ENCODE results near the gene AMPD3.

AMPD3 gene

GRCh38 chr11:10518123-10518522 lies 63.1 kb downstream of the AMPD3 start:
- no peak for TF ChIP-seq EZH2 (optimal IDR thresholded peaks at IDR 0.05; ENCODE audit: low read depth, low read length)
- no peak for TF ChIP-seq CTCF (IDR thresholded peaks at IDR 0.05; ENCODE audit: low read length)
- no peak for TF ChIP-seq EZH2phosphoT487 (IDR thresholded peaks at IDR 0.05; ENCODE audit: low read length)
- Histone ChIP-seq H3F3A (ENCODE audit: insufficient read depth, low read length) (no peaks in the 10 kb centered on the region), H3K27ac (ENCODE audit: low read length) (no peak overlapping the region), H3K4me3 (ENCODE audit: low read length) (no peak overlapping the region), H2AFZ (ENCODE audit: low read length) (no peak overlapping the region), H3K27me3 (replicated peaks; ENCODE audit: insufficient read depth, low read length) (no peaks in the 10 kb centered on the region), H4K20me1 (ENCODE audit: insufficient read depth, low read length) (no peaks in the 10 kb centered on the region), H3K9me3 (replicated peaks; ENCODE audit: insufficient read depth, low read length) (no peaks in the 10 kb centered on the region), H3K79me2 (ENCODE audit: low read length) (no peaks in the 10 kb centered on the region), H3K4me2 (ENCODE audit: low read depth, low read length) (no peak overlapping the region), H3K9ac (ENCODE audit: low read length) (no peak overlapping the region), H3K36me3 (replicated peaks; ENCODE audit: insufficient read depth, low read length) (no peaks in the 10 kb centered on the region), H3K4me1 (ENCODE audit: low read length) (peaks cover 13% of the 10 kb centered on the region), H3K9me2 (replicated peaks; ENCODE audit: insufficient read depth, low read length) (no peaks in the 10 kb centered on the region)
- DNase-seq: no peak

- no peaks in the 10 kb centered on the region for H3F3A ChIP-seq (ENCODE audit: insufficient read depth, low read length)
- no peaks in the 10 kb centered on the region for H3K36me3 ChIP-seq (replicated peaks; ENCODE audit: insufficient read depth, low read length)
- no peaks in the 10 kb centered on the region for H3K9me3 ChIP-seq (replicated peaks; ENCODE audit: insufficient read depth, low read length)
- H3K4me1 ChIP-seq (ENCODE audit: low read length): 0 out of 2 replicates have a peak, but pooled peaks cover 9% of the 10 kb centered on the region
- H3K79me2 ChIP-seq (ENCODE audit: low read length): no peaks in the 10 kb centered on the region
- no peak for DNase-seq
- no peak overlapping the region for H3K27ac ChIP-seq (ENCODE audit: low read length)
- H2AFZ ChIP-seq (ENCODE audit: low read length): no peak overlapping the region
- H3K9ac ChIP-seq (ENCODE audit: low read length): no peak overlapping the region
- no peak overlapping the region for H3K4me2 ChIP-seq (ENCODE audit: low read depth, low read length)
- no peaks in the 10 kb centered on the region for H3K9me2 ChIP-seq (replicated peaks; ENCODE audit: insufficient read depth, low read length)
- TF ChIP-seq CTCF (IDR thresholded peaks at IDR 0.05; ENCODE audit: low read length): no peak
- TF ChIP-seq EZH2phosphoT487 (IDR thresholded peaks at IDR 0.05; ENCODE audit: low read length): no peak
- no peak for TF ChIP-seq EZH2 (optimal IDR thresholded peaks at IDR 0.05; ENCODE audit: low read depth, low read length)
- no peaks in the 10 kb centered on the region for H3K27me3 ChIP-seq (replicated peaks; ENCODE audit: insufficient read depth, low read length)
- H4K20me1 ChIP-seq (ENCODE audit: insufficient read depth, low read length): no peaks in the 10 kb centered on the region
- H3K4me3 ChIP-seq (ENCODE audit: low read length): no peak overlapping the region
Measured at GRCh38 chr11:10518891-10519290, 63.8 kb downstream of the AMPD3 start.

- Histone ChIP-seq H3K4me3 (ENCODE audit: low read length) (no peak overlapping the region), H3F3A (ENCODE audit: insufficient read depth, low read length) (no peaks in the 10 kb centered on the region), H3K9me2 (replicated peaks; ENCODE audit: insufficient read depth, low read length) (no peaks in the 10 kb centered on the region), H3K36me3 (replicated peaks; ENCODE audit: insufficient read depth, low read length) (no peaks in the 10 kb centered on the region), H3K79me2 (ENCODE audit: low read length) (no peaks in the 10 kb centered on the region), H3K27ac (ENCODE audit: low read length) (no peak overlapping the region), H3K4me2 (ENCODE audit: low read depth, low read length) (no peak overlapping the region), H4K20me1 (ENCODE audit: insufficient read depth, low read length) (no peaks in the 10 kb centered on the region), H3K9ac (ENCODE audit: low read length) (no peak overlapping the region), H3K27me3 (replicated peaks; ENCODE audit: insufficient read depth, low read length) (no peaks in the 10 kb centered on the region), H3K4me1 (ENCODE audit: low read length) (0 out of 2 replicates have a peak, but pooled peaks cover 3% of the 10 kb centered on the region), H3K9me3 (replicated peaks; ENCODE audit: insufficient read depth, low read length) (no peaks in the 10 kb centered on the region), H2AFZ (ENCODE audit: low read length) (no peak overlapping the region)
- no peak for DNase-seq
- no peak for TF ChIP-seq EZH2 (optimal IDR thresholded peaks at IDR 0.05; ENCODE audit: low read depth, low read length)
- TF ChIP-seq CTCF (IDR thresholded peaks at IDR 0.05; ENCODE audit: low read length): no peak
- no peak for TF ChIP-seq EZH2phosphoT487 (IDR thresholded peaks at IDR 0.05; ENCODE audit: low read length)
Measured at GRCh38 chr11:10519630-10520029, 64.6 kb downstream of the AMPD3 start.

Data from MM.1S (cell line).